Activated effector memory CD4-positive, alpha-beta T cell treated with anti-CD3 and anti-CD28 coated beads, Interleukin-2, amount 50 U/mL, for 16 hours (primary cell): ENCODE results near the gene FAM20C.
"Not testable (repeated sequence)": the region's sequence is repeated elsewhere in the genome, so short reads cannot be mapped to it uniquely, and the experiment has no call there.

Experiments
- DNase-seq: peaks from one replicate; pipeline ENCODE4 v3.0.0-alpha.2; 2020

FAM20C gene

GRCh38 chr7:174716-175115 is 17.7 kb upstream of the FAM20C start:
- no peak for DNase-seq

- DNase-seq: no peak
Observed at GRCh38 chr7:175955-176354, 16.4 kb upstream of the FAM20C start.

DNA sequence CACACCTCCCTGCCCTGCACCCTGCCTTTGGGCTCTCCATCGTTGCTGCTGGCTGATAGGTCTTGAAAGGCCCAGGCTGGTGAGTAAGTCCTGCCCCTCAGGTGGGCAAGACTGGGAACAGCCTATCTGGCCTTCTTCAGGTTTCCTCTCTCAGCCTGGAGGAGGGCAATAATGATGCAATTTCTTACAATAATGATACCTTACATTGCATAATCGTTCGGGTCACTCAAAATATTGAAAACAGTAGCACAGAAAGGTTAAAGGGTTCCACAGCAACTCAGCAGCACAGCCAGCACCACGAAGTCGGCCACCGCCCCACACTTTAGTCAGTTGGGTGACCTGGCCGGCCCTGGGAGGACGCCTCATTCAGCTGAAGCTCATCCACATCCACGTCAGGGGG is 16.0 kb upstream of the FAM20C start:
- DNase-seq: no peak

DNA sequence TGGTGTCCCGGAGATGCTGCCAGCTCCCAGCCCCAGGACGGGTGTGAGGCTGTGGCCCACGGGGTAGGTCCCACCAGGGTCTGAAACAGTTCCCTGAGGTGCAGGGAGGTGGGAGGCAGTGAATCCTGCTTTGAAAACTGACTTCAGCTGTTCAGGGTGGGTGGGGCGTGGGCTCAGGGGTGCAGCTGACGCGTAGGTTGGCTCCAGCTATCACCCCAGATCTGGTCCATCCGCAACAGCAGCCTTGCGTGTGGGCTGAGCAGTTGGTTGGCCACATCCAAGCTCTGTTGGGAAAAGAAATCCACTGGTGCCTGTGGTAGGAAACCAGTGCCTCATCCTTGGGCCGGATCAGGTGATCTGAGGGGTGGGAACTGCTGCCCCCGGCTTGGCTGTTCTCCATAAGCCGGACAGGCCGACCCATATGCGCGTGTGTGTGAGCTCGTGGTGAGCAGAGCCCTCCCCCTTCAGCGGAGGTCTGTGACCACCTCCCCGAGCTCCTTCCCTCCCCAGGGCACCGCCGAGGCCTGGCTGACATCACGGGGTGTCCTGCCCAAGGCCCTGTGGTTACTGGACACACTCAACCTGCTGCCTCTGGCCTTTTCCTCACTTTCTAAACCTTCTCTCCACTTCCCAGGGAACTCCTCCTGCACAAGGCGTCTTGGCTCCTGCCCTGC is 15.4 kb upstream of the FAM20C start:
- no peak for DNase-seq

GRCh38 chr7:178444-178843 is 13.9 kb upstream of the FAM20C start:
- DNase-seq: no peak

DNA sequence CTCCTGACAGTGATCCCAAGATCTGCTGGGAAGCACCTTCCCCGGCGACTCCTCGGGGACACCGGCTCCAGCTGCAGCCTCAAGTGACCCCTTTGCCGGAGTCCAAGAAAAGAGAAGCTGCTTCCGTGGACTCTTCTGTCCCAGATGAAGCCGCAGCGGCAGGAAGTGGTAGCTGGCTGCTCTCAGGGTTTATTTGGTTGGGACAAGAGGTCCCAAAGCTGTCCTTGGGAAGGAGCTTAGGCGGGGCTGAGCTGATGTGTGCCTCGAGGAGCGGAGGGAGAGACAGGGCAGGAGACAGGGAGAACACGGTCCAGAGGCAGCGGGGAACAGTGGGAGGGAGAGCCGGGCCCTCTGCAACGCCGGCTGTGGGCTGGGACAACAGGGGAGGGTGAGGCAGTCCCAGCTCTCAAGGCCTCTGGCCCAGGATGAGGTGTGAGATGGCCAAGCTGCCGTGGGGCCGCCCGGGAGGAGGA is 13.1 kb upstream of the FAM20C start:
- DNase-seq: no peak

GRCh38 chr7:179948-180694 is 12.2 kb upstream of the FAM20C start:
- no peak for DNase-seq

- no peak for DNase-seq
Observed at GRCh38 chr7:181738-182137, 10.6 kb upstream of the FAM20C start.

DNA sequence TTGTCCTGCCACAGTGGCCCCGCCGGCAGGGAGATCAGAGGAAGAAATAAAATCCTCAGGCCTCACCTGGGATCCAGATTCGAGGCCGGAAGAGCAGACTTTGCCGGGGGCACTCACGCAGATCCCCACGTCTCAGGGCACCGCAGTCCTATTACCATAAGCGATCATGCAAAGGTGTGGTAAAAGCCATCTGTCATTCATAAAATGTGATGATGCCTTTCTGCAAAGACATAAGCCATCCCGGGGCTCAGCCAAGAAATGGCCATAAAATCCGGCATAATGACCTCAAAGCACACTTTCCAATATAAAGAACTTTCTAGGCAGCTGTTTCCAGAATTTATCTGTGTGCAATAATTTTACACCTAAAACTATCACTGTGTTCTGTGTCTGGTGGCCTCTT is 9.9 kb upstream of the FAM20C start:
- DNase-seq: not testable (repeated sequence)

DNA sequence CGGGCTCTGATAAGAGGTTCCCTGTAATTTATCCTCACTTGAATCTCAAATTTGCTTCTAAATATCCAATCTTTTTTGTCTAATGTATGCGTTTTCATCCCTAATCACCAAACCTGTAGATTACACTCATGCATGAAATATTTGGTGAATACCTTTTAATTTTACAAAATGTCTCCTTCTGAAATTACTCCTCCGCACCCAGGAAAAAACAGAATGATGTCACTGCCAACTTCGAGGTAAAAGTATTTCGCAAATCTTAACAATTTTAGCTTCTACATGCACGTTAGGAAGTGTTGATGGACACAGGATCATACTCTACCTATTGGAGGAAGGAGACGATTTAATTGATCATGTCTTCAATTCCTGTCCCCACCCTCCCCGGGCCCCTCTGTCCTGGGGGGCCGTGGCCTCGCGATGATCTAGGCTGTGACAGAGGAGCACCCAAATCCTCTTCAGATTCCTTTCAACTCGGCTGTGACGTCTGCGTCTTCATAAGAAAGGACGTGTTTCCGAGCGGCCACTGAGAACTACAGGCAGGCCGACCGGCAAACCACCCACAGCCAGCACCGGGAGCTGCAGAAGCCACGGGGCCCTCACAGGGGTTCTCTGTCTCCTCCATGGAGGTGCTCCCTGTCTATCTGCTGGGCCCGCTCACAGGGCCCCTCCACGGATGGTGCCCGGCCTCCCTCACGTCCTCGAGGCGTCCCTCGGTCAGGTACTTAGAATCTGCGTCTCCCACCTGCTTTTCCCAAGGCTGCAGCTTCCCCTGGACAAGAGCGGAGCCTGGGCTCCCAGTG is 8.7 kb upstream of the FAM20C start:
- no peak for DNase-seq

- no peak for DNase-seq
Observed at GRCh38 chr7:184294-185264, 7.8 kb upstream of the FAM20C start.

GRCh38 chr7:186516-187113 is 5.8 kb upstream of the FAM20C start:
- no peak for DNase-seq

GRCh38 chr7:187227-187927 is 5.0 kb upstream of the FAM20C start:
- no peak for DNase-seq

DNA sequence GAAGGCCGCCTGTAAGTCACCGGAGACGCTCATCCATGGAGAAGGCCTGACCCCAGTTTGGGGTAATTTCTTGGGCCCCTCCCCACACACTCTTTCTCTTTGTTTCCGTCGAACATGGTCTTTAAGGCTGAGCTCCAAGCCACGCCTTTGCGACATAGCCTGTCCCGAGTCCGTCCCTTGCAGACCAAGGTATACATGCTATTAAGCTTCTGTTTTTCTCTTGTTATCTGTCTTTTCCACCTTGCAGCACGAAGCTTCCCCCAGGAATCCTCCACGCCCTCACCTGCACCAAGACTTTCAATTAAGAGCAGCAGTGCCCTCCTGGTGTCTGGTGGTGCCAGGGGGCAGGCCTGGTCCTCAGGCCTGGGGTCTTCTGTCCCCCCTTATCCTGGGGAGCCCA is 4.2 kb upstream of the FAM20C start:
- no peak for DNase-seq

GRCh38 chr7:188727-189500 is 3.5 kb upstream of the FAM20C start:
- DNase-seq: no peak

- DNase-seq: no peak
Observed at GRCh38 chr7:189719-190118, 2.7 kb upstream of the FAM20C start.

DNA sequence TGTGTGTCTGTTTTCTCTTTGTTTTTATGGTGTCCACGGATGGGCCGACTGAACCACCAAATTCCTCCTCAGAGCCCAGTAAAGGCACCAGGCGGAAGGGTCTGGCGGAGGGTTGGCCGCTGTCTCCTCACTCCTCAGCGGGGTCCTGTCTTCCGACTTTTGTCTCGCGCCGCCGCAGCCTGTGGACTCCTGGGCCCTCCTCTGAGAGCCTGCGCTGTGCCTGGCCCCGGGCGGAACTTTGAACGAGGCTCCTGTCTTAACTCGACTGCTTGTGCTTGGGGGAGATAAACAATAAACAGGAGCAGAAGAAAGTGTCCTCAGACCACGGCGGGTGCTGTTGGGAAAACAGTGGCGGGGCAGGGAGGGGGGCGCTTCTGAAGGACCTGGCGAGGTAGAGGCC is 2.2 kb upstream of the FAM20C start:
- no peak for DNase-seq

GRCh38 chr7:191105-191980 is 1.0 kb upstream of the FAM20C start:
- no peak for DNase-seq

DNA sequence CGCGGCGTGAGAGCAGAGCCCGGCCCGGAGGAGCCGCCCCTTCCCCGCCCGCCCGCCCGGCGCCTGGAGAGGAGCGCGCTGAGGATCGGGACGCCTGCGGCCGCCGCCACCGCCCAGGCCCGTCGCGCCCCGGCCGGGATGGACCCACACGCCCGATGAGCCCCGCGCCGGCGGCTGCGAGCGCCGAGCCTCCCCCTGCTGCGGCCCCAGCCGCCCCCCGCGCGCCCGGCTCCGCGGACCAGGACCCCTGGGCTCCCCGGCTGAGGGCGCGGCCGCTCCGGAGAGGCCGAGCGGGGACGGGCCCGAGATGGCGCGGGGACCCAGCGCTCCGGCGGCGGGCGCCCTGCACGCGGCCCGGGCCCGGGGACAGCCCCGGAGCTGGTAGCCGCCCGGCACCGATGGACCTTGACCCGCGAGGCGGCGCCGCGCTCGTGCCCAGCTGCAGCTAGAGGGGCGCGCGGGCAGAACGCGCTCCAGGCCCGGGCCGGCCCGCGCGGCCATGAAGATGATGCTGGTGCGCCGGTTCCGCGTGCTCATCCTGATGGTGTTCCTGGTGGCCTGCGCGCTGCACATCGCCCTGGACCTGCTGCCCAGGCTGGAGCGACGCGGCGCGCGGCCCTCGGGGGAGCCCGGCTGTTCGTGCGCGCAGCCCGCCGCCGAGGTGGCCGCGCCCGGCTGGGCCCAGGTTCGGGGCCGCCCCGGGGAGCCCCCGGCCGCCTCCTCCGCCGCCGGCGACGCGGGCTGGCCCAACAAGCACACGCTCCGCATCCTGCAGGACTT is 520 bp downstream of the FAM20C start:
- DNase-seq: no peak
